Measurements from ENCODE around the gene AOPEP. TPM values are rescaled to one million over a fixed set of nuclear protein-coding genes. Genes with fewer than 3 reads are reported as not detected.

AOPEP gene
- total RNA-seq, 2 experiments from 2014 or later = 6.9 to 7.0 TPM

- Histone ChIP-seq H3K9me3 (ENCODE audit: control insufficient read depth in 1 of 2, insufficient read depth in 1 of 2, low read length in 2 of 2) (no peaks in the 10 kb centered on the region), H3K27me3 (ENCODE audit: control insufficient read depth in 1 of 2, insufficient read depth in 2 of 2, low read length in 2 of 2) (no peaks in the 10 kb centered on the region), H3K4me1 (ENCODE audit: insufficient read depth, low read length) (peaks cover 8% of the 10 kb centered on the region), H3K27ac (ENCODE audit: low read depth in 1 of 2, low read length in 2 of 2) (no peak overlapping the region), H3K4me3 (ENCODE audit: low read length) (no peak overlapping the region), H3K36me3 (ENCODE audit: insufficient read depth, low read length) (no peaks in the 10 kb centered on the region)
- TF ChIP-seq CTCF (IDR thresholded peaks at IDR 0.05) = peak; percentile 93
- POLR2A ChIA-PET = interaction anchor here (0.6 to 1.0 kb wide), 2 partner anchors 403 to 447 kb away, joined by 3 read pairs; no protein-coding TSS in a partner anchor
- H3K9me3 Mint-ChIP-seq = no peaks in the 10 kb centered on the region
- H3K4me1 Mint-ChIP-seq (ENCODE audit: low read depth) = peaks cover 5% of the 10 kb centered on the region
- peak; percentile 41 to 79 (median 64) for DNase-seq
- no peak overlapping the region for H3K27ac Mint-ChIP-seq
- peaks cover 10% of the 10 kb centered on the region for H3K36me3 Mint-ChIP-seq (ENCODE audit: low read depth)
- H3K27me3 Mint-ChIP-seq = no peaks in the 10 kb centered on the region
- H3K4me3 Mint-ChIP-seq = no peak overlapping the region
- intact Hi-C loops (cut with DNase I, micrococcal nuclease) = loop anchor here (1.0 to 5.0 kb wide), 3 partner anchors 344 to 460 kb away; no protein-coding TSS in a partner anchor
- ATAC-seq (ENCODE audit: poor library complexity) = peak; percentile 91
- CTCF ChIA-PET = interaction anchor here (0.6 to 8.5 kb wide), 6 partner anchors 311 to 1090 kb away, joined by 3 to 80 read pairs (median 4); no protein-coding TSS in a partner anchor
Observed at GRCh38 chr9:95127249-95128176, 401.0 kb downstream of the AOPEP start.

GRCh38 chr9:95128177-95128524, 401.7 kb downstream of the AOPEP start:
- ChIA-PET POLR2A (interaction anchor here (0.6 to 1.0 kb wide), 2 partner anchors 404 to 448 kb away, joined by 3 read pairs; no protein-coding TSS in a partner anchor), CTCF (interaction anchor here (0.6 to 8.5 kb wide), 6 partner anchors 312 to 1089 kb away, joined by 3 to 80 read pairs (median 4); no protein-coding TSS in a partner anchor)
- no peaks in the 10 kb centered on the region for H3K9me3 ChIP-seq (ENCODE audit: control insufficient read depth in 1 of 2, insufficient read depth in 1 of 2, low read length in 2 of 2)
- no peak overlapping the region for H3K4me3 ChIP-seq (ENCODE audit: low read length)
- Mint-ChIP-seq H3K4me3 (no peak overlapping the region), H3K9me3 (no peaks in the 10 kb centered on the region), H3K36me3 (ENCODE audit: low read depth) (peaks cover 10% of the 10 kb centered on the region), H3K27me3 (no peaks in the 10 kb centered on the region), H3K27ac (no peak overlapping the region), H3K4me1 (ENCODE audit: low read depth) (peaks cover 5% of the 10 kb centered on the region)
- no peaks in the 10 kb centered on the region for H3K36me3 ChIP-seq (ENCODE audit: insufficient read depth, low read length)
- H3K4me1 ChIP-seq (ENCODE audit: insufficient read depth, low read length) = peaks cover 8% of the 10 kb centered on the region
- H3K27ac ChIP-seq (ENCODE audit: low read depth in 1 of 2, low read length in 2 of 2) = no peak overlapping the region
- TF ChIP-seq CTCF (IDR thresholded peaks at IDR 0.05) = no peak
- ATAC-seq (ENCODE audit: poor library complexity) (no peak), DNase-seq (no peak)
- H3K27me3 ChIP-seq (ENCODE audit: control insufficient read depth in 1 of 2, insufficient read depth in 2 of 2, low read length in 2 of 2) = no peaks in the 10 kb centered on the region
- intact Hi-C loops (cut with DNase I, micrococcal nuclease) = loop anchor here in 1 of 2 experiments (5.0 kb wide), 1 partner anchor 461 kb away; no protein-coding TSS in a partner anchor

- Mint-ChIP-seq H3K27ac (no peak overlapping the region), H3K9me3 (no peaks in the 10 kb centered on the region), H3K4me1 (ENCODE audit: low read depth) (peaks cover 5% of the 10 kb centered on the region), H3K4me3 (no peak overlapping the region), H3K36me3 (ENCODE audit: low read depth) (peaks cover 9% of the 10 kb centered on the region), H3K27me3 (no peaks in the 10 kb centered on the region)
- CTCF ChIA-PET = interaction anchor here (8.5 kb wide), 1 partner anchor 448 kb away, joined by 80 read pairs; no protein-coding TSS in a partner anchor
- Histone ChIP-seq H3K27me3 (ENCODE audit: control insufficient read depth in 1 of 2, insufficient read depth in 2 of 2, low read length in 2 of 2) (no peaks in the 10 kb centered on the region), H3K4me3 (ENCODE audit: low read length) (no peak overlapping the region), H3K4me1 (ENCODE audit: insufficient read depth, low read length) (peaks cover 8% of the 10 kb centered on the region), H3K36me3 (ENCODE audit: insufficient read depth, low read length) (no peaks in the 10 kb centered on the region), H3K27ac (ENCODE audit: low read depth in 1 of 2, low read length in 2 of 2) (no peak overlapping the region), H3K9me3 (ENCODE audit: control insufficient read depth in 1 of 2, insufficient read depth in 1 of 2, low read length in 2 of 2) (no peaks in the 10 kb centered on the region)
- ATAC-seq (ENCODE audit: poor library complexity) = no peak
- POLR2A ChIA-PET = no interaction called here
- DNase-seq = no peak
- no peak for TF ChIP-seq CTCF (IDR thresholded peaks at IDR 0.05)
- intact Hi-C loops (cut with DNase I, micrococcal nuclease) = loop anchor here in 1 of 2 experiments (5.0 kb wide), 1 partner anchor 462 kb away; no protein-coding TSS in a partner anchor
Observed at GRCh38 chr9:95129476-95130291, 403.2 kb downstream of the AOPEP start.

Data from CD4-positive, alpha-beta T cell (primary cell).